KMS-11 (cell line): ENCODE data around the gene LDB1.

Experiments used
- H2AFZ ChIP-seq: fragments of 200-600 bp; sonication (generic); 2 replicates; pipeline ENCODE4 v1.6.1; 2016; ENCODE audit warnings: antibody characterized with exemption, mixed run types, low read depth
- H3K27ac ChIP-seq: fragments of 200-600 bp; sonication (generic); 2 replicates; pipeline ENCODE4 v1.6.1; 2016; ENCODE audit warnings: mild to moderate bottlenecking, mixed run types
- H3K27me3 ChIP-seq: fragments of 200-600 bp; sonication (generic); 2 replicates; pipeline ENCODE4 v1.6.1; 2017; ENCODE audit warnings: mild to moderate bottlenecking, low read depth, mixed run types, moderate library complexity; ENCODE audit not compliant: insufficient read depth
- H3K36me3 ChIP-seq: fragments of 200-600 bp; sonication (generic); 2 replicates; pipeline ENCODE4 v1.6.1; 2017; ENCODE audit warnings: mild to moderate bottlenecking, mixed run types; ENCODE audit not compliant: insufficient read depth
- H3K4me1 ChIP-seq: fragments of 200-600 bp; sonication (generic); 2 replicates; pipeline ENCODE4 v1.6.1; 2016; ENCODE audit warnings: mild to moderate bottlenecking, low read depth, mixed run types; ENCODE audit not compliant: poor library complexity, severe bottlenecking
- H3K4me2 ChIP-seq: fragments of 200-600 bp; sonication (generic); 2 replicates; pipeline ENCODE4 v1.7.0; 2016; ENCODE audit warnings: mild to moderate bottlenecking, mixed run types
- H3K4me3 ChIP-seq: fragments of 200-600 bp; sonication (generic); IDR thresholded peaks from 2 replicates; pipeline ENCODE4 v1.6.1; 2017; ENCODE audit warnings: low read depth, low read length, mixed read lengths; ENCODE audit not compliant: insufficient read depth
- H3K79me2 ChIP-seq: fragments of 200-600 bp; sonication (generic); 2 replicates; pipeline ENCODE4 v1.6.1; 2016; ENCODE audit warnings: low read depth, mixed run types; ENCODE audit not compliant: insufficient read depth
- H3K9ac ChIP-seq: fragments of 200-600 bp; sonication (generic); 2 replicates; pipeline ENCODE4 v1.6.1; 2016; ENCODE audit warnings: mild to moderate bottlenecking, mixed run types
- H4K20me1 ChIP-seq: fragments of 200-600 bp; sonication (generic); 2 replicates; pipeline ENCODE4 v1.6.1; 2016; ENCODE audit warnings: mild to moderate bottlenecking, mixed run types; ENCODE audit not compliant: insufficient read depth
- TF ChIP-seq, protein P1 (sequence below): fragments of 200-600 bp; sonication (generic); conservative IDR thresholded peaks from 2 replicates; pipeline ENCODE4 v1.6.1; 2017; ENCODE audit warnings: low read depth, mild to moderate bottlenecking, antibody characterized with exemption, low read length, moderate library complexity, mixed read lengths

LDB1 gene

DNA sequence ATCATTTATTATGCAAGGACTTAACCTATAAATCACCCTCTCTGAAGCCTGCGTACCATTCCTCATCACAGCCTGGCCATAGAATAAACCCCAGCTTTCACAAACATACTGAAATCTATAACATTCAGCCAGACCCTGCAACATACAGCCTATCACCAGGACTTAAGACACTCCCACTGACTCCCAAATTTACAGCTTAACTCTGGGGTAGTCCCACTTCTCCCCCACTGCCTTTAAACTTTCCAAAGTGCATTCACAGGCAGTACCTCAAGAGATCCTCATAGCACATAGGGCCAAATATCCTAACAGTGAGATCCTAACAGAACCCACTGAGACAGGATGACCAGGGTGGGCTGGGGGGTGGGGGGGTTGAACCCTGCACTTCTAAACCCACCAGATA is 3.5 kb downstream of the LDB1 start:
- TF ChIP-seq, protein P1, sequence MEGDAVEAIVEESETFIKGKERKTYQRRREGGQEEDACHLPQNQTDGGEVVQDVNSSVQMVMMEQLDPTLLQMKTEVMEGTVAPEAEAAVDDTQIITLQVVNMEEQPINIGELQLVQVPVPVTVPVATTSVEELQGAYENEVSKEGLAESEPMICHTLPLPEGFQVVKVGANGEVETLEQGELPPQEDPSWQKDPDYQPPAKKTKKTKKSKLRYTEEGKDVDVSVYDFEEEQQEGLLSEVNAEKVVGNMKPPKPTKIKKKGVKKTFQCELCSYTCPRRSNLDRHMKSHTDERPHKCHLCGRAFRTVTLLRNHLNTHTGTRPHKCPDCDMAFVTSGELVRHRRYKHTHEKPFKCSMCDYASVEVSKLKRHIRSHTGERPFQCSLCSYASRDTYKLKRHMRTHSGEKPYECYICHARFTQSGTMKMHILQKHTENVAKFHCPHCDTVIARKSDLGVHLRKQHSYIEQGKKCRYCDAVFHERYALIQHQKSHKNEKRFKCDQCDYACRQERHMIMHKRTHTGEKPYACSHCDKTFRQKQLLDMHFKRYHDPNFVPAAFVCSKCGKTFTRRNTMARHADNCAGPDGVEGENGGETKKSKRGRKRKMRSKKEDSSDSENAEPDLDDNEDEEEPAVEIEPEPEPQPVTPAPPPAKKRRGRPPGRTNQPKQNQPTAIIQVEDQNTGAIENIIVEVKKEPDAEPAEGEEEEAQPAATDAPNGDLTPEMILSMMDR = no peak
- peaks cover 57% of the 10 kb centered on the region for H3K4me1 ChIP-seq
- no peak overlapping the region for H2AFZ ChIP-seq
- H4K20me1 ChIP-seq = no peaks in the 10 kb centered on the region; the same call in 1 of the 2 replicates
- H3K79me2 ChIP-seq = peaks cover 72% of the 10 kb centered on the region
- H3K27ac ChIP-seq = peak overlapping the region; percentile 81
- no peak overlapping the region for H3K4me3 ChIP-seq
- H3K27me3 ChIP-seq = no peaks in the 10 kb centered on the region
- H3K9ac ChIP-seq = peak overlapping the region; percentile 58; the same call in 1 of the 2 replicates
- peak overlapping the region; percentile 79 for H3K4me2 ChIP-seq
- H3K36me3 ChIP-seq = no peaks in the 10 kb centered on the region

DNA sequence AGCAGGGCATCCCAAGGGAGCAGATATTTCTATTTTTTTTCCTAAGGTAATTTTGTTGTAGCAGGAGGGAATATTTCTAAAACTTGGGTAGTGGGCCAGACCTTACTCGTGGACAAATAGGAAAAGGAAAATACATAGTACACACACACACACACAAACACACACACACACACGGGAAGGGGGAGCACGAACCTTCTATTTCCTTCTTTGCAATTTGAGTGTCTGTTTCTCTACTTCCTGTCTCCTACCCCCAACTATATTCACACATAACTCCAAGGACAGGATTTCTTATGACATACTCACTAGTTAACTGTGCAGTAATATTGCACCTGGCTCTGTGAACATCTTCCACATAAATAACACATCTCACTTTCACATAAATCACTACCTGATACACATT is 4.4 kb downstream of the LDB1 start:
- Histone ChIP-seq H3K4me3 (no peak overlapping the region), H4K20me1 (no peaks in the 10 kb centered on the region; the same call in 1 of the 2 replicates), H3K9ac (peak overlapping the region; percentile 61; the same call in 1 of the 2 replicates), H3K36me3 (no peaks in the 10 kb centered on the region; the same call in 1 of the 2 replicates), H3K4me2 (peak overlapping the region; percentile 79), H2AFZ (no peak overlapping the region), H3K4me1 (peaks cover 48% of the 10 kb centered on the region), H3K79me2 (peaks cover 74% of the 10 kb centered on the region), H3K27me3 (no peaks in the 10 kb centered on the region), H3K27ac (peak overlapping the region; percentile 36; the same call in 1 of the 2 replicates)
- TF ChIP-seq, protein P1 = no peak

DNA sequence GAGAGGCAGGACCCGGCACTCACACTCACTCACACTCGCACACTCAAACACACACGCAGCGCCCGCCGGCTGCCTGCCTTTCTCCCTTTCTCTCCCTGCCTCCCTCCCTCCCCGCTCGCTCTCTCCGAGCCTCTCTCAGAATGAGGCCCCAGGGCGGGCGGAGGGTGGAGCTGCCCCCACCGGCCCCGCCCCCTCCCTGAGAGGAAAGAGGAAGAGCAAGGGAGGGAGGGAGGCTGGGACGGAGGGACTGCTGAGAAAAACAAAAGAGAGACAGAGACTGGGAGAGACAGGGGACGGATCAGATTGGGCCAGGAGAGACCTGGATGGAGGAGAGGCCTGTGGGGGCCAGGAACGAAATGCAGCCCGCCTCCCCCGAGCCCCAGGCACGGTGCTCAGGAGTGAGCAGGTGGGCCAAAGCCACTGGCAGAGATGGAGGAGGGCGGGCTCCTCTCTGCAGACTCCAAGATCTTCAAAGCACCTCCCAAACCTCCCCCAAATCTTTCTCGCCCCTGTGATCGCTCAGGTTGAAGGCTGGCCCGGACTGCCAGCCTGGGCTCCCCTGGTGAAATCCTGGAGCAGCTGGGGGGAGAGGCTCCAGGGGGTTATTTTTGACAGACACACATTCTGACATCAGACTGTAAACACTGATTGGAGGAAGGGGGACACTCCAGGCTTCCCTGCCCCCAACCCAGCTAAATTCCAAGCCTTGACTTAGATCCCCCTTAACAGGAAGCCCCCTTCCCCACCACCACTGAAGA is 5.1 kb downstream of the LDB1 start:
- H3K9ac ChIP-seq = peak overlapping the region; percentile 61; the same call in 1 of the 2 replicates
- TF ChIP-seq, protein P1 = no peak
- no peak overlapping the region for H2AFZ ChIP-seq
- H3K4me2 ChIP-seq = peak overlapping the region; percentile 79
- H3K27me3 ChIP-seq = no peaks in the 10 kb centered on the region
- H3K4me1 ChIP-seq = peaks cover 48% of the 10 kb centered on the region
- H3K36me3 ChIP-seq = no peaks in the 10 kb centered on the region; the same call in 1 of the 2 replicates
- H3K4me3 ChIP-seq = no peak overlapping the region
- H3K79me2 ChIP-seq = peaks cover 74% of the 10 kb centered on the region
- peak overlapping the region; percentile 36; the same call in 1 of the 2 replicates for H3K27ac ChIP-seq
- no peaks in the 10 kb centered on the region; the same call in 1 of the 2 replicates for H4K20me1 ChIP-seq

DNA sequence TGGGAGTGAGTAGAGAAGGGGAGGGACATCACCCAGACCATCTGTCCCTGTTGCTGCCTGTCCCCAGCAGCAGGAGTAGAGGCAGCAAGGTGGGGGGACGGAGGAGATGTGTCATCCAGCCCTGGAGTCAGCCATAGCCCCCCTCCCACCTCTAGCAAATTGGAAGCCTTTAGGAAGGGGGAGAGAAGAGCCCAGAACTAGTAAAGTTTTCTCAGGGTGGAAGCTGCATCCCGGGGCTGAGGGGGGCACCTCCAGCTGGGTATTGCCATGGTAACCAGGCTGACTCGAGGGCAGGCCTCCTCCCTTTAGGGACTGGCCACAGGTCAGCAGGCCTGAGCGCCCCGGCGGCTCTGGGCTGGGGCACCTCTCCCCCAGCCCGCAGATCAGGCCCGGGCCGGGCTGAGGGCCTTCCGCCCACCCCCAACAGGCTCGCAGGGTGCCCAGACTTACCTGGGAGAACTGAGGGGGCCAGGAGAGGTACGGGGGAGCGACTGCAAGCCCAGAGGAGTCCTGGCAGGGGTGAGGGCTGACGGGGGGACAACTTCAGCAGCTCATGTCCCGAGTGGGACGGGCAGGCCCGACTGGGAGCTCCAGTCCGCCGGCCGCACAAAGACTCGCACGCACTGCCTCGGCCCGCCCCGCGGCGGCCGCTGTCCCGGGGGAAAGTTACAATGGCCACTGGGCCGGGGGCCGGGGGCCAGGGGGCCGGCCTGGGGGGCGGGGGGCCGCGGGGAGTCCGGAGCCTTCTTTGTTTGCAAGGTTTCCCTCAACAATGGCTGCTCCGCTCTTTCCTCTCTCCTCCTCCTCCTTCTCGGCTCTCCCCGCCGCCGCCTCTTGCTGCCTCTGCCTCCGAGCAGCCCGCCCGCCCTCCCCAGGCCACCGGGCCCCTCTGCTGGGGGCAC is 6.0 kb downstream of the LDB1 start:
- peak overlapping the region; percentile 61; the same call in 1 of the 2 replicates for H3K9ac ChIP-seq
- no peaks in the 10 kb centered on the region; the same call in 1 of the 2 replicates for H4K20me1 ChIP-seq
- H3K27me3 ChIP-seq = no peaks in the 10 kb centered on the region
- H2AFZ ChIP-seq = no peak overlapping the region
- peaks cover 67% of the 10 kb centered on the region for H3K79me2 ChIP-seq
- TF ChIP-seq, protein P1 = no peak
- peaks cover 48% of the 10 kb centered on the region for H3K4me1 ChIP-seq
- no peaks in the 10 kb centered on the region; the same call in 1 of the 2 replicates for H3K36me3 ChIP-seq
- no peak overlapping the region for H3K4me3 ChIP-seq
- H3K27ac ChIP-seq = peak overlapping the region; percentile 35; the same call in 1 of the 2 replicates
- H3K4me2 ChIP-seq = peak overlapping the region; percentile 100
